BLaER1 (cell line): ENCODE measurements around the gene SETD2.

Experiments used
- H3K27ac ChIP-seq: shearing (Covaris generic); formaldehyde crosslinking; 2 replicates; pipeline ENCODE4 v1.8.1; 2022
- H3K27me3 ChIP-seq: shearing (Covaris generic); formaldehyde crosslinking; 2 replicates; pipeline ENCODE4 v1.8.1; 2022
- H3K36me3 ChIP-seq: shearing (Covaris generic); formaldehyde crosslinking; 2 replicates; pipeline ENCODE4 v1.8.1; 2022
- H3K4me1 ChIP-seq: shearing (Covaris generic); formaldehyde crosslinking; 2 replicates; pipeline ENCODE4 v1.8.1; 2022
- H3K4me2 ChIP-seq: shearing (Covaris generic); formaldehyde crosslinking; 2 replicates; pipeline ENCODE4 v1.8.1; 2022
- H3K4me3 ChIP-seq: shearing (Covaris generic); formaldehyde crosslinking; 2 replicates; pipeline ENCODE4 v1.8.1; 2022
- H3K9ac ChIP-seq: shearing (Covaris generic); formaldehyde crosslinking; 2 replicates; pipeline ENCODE4 v1.8.1; 2022
- H3K9me3 ChIP-seq: shearing (Covaris generic); formaldehyde crosslinking; 2 replicates; pipeline ENCODE4 v1.8.1; 2022
- H4K20me1 ChIP-seq: shearing (Covaris generic); formaldehyde crosslinking; 2 replicates; pipeline ENCODE4 v1.8.1; 2022
- Cebpa-rat ChIP-seq: shearing (Covaris generic); IDR thresholded peaks from 2 replicates; pipeline ENCODE4 v1.8.1; 2022

Gene SETD2

DNA sequence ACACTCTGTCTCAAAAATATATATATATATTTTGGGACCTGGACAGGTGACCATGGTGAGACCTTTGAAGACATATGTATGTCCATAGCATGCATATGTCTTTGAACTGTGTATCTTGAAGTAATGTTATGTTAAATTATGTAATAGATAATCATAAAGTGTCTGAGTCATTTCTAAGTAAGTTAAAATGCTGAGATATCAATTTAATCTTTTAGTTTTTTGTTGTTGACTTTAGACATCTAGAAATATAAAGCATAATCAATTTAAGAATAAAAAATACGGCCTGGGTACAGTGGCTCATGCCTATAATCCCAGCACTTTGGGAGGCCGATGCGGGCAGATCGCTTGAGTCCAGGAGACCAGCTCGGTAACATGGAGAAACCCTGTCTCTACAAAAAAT, 12.7 kb upstream of the SETD2 start:
- no peak for TF ChIP-seq Cebpa-rat
- Histone ChIP-seq H4K20me1 (no peaks in the 10 kb centered on the region), H3K4me3 (no peak overlapping the region), H3K27me3 (no peaks in the 10 kb centered on the region), H3K4me2 (no peak overlapping the region), H3K36me3 (peaks cover 43% of the 10 kb centered on the region), H3K9me3 (no peaks in the 10 kb centered on the region), H3K27ac (no peak overlapping the region), H3K9ac (no peak overlapping the region), H3K4me1 (peaks cover 9% of the 10 kb centered on the region; the same call in 1 of the 2 replicates)

DNA sequence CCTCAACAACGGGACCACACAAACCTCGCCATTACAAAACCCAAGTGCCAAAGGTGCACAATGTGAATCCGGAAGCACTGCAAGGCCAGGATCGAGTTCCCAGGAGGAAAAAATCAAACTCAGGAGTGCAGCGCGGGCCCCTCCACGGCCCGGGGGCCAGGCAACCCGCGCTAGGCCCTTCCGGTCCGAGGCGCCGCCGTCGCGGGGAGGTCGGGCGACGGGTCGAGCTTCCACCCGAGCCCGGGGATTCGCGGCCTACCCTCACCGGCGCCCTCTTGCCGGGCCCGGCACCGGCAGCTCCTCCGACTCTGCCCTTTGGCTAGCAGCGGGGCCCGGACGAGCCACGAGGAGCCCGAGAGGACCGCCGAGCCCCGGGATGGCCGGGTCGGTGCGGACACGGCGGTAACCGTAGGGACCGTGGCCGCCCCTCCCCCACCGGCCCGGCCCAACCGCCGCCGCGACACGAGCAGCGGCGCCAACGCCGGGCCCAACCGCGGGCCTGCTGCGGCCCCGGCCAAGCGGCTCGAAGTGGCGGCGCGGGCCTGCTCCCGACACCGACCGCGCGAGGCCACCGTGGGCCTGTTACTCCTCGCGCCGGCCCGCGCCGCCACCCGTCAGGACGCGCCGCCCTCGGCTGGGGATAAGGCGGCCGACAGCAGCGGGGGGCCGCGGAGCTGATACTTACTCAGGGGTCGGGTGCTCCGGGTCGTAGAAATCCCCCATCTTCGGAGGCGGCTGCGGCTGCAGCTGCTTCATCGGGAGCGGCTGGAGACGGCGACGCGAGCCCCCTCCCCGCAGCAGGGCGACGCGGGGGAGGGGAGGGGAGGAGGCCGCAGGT, 525 bp downstream of the SETD2 start:
- peaks cover 22% of the 10 kb centered on the region; the same call in 1 of the 2 replicates for H3K36me3 ChIP-seq
- H4K20me1 ChIP-seq, result peaks cover 62% of the 10 kb centered on the region
- H3K27ac ChIP-seq, result peak overlapping the region; percentile 99
- H3K4me1 ChIP-seq, result peaks cover 56% of the 10 kb centered on the region
- H3K4me3 ChIP-seq, result peak overlapping the region; percentile 95
- H3K27me3 ChIP-seq, result no peaks in the 10 kb centered on the region
- H3K9me3 ChIP-seq, result no peaks in the 10 kb centered on the region
- H3K4me2 ChIP-seq, result peak overlapping the region; percentile 80
- no peak for TF ChIP-seq Cebpa-rat
- H3K9ac ChIP-seq, result peak overlapping the region; percentile 99

DNA sequence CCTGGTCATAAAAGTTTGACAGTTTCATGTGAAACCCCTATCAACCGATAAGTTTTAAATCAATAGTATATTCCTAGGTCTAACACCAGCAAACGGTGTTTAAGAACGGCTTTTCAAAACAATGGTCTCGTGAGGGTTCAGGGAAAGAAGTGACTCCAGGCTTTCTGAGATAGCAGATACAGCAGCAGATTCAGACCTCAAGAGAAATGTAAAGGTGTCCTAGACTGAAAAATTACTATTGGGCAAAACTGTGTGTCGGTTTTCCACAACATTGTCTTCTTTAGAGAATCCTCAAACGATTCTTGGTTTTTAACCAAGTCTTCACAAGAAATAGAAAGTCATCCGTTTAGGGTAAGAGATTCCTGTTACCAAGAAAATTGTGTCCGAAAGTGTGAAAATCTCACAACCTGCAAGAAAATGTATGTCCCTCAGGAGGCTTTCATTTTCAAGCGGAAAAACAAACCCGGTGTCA, 1.2 kb downstream of the SETD2 start:
- H4K20me1 ChIP-seq, result peaks cover 69% of the 10 kb centered on the region
- peaks cover 22% of the 10 kb centered on the region; the same call in 1 of the 2 replicates for H3K36me3 ChIP-seq
- H3K9ac ChIP-seq, result peak overlapping the region; percentile 99
- no peak for TF ChIP-seq Cebpa-rat
- no peaks in the 10 kb centered on the region for H3K27me3 ChIP-seq
- H3K4me3 ChIP-seq, result peak overlapping the region; percentile 95
- H3K27ac ChIP-seq, result peak overlapping the region; percentile 99
- peaks cover 56% of the 10 kb centered on the region for H3K4me1 ChIP-seq
- H3K9me3 ChIP-seq, result no peaks in the 10 kb centered on the region
- peak overlapping the region; percentile 80 for H3K4me2 ChIP-seq

DNA sequence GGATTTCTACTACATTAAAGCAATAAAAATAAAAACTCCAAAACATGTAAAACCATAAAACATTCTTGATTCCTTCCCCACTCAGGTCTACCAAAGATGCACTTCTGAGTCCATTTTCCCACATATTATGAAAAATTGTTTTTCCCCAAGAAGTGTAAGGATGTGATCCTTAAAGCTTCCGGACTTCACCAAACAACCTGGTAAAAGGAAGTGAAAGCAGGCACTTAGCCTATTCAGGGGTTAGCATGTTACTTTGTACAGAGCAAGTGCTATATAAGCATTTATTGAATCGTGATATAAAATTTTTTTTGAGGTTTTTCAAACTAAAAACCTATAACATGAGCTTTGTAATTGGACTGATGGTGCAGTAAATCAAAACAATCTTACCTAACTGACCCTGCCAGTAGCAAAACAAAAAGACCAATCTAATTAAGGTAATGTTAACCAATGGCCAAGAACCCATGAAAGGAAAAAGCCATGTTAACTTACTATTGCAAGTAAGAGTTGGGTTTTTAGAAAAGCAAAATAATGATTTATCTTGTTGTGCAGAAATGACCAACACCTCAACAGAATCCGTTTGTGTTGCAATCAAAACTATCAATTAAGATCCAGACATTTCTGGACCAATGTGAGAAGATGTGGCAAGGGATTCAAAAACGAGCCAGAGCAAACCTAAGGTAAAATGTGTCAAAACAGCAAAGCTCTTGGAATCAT, 1.8 kb downstream of the SETD2 start:
- Histone ChIP-seq H3K4me1 (peaks cover 56% of the 10 kb centered on the region), H3K4me3 (peak overlapping the region; percentile 95), H3K27me3 (no peaks in the 10 kb centered on the region), H3K4me2 (peak overlapping the region; percentile 80), H3K36me3 (peaks cover 25% of the 10 kb centered on the region; the same call in 1 of the 2 replicates), H3K9ac (peak overlapping the region; percentile 99), H3K9me3 (no peaks in the 10 kb centered on the region), H3K27ac (no peak overlapping the region), H4K20me1 (peaks cover 75% of the 10 kb centered on the region)
- no peak for TF ChIP-seq Cebpa-rat

DNA sequence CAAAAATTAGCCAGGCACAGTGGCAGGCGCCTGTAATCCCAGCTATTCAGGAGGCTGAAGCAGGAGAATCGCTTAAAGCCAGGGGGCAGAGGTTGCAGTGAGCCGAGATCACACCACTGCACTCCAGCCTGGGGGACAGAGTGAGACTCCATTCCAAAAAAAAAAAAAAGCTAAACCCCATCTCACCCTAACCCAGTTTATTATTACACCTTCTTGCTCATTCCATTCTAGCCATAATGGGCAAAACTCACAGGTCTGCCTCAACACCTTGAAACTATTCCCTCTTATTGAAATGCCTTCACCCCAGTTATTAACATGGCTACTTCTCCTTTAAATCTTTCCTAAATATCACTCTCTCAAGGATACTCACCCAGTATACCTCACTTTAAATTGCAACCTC, 4.1 kb downstream of the SETD2 start:
- peaks cover 90% of the 10 kb centered on the region for H4K20me1 ChIP-seq
- no peak for TF ChIP-seq Cebpa-rat
- H3K4me1 ChIP-seq, result peaks cover 38% of the 10 kb centered on the region
- peaks cover 4% of the 10 kb centered on the region; the same call in 1 of the 2 replicates for H3K9me3 ChIP-seq
- no peak overlapping the region for H3K27ac ChIP-seq
- H3K27me3 ChIP-seq, result no peaks in the 10 kb centered on the region
- peak overlapping the region; percentile 1; the same call in 1 of the 2 replicates for H3K4me2 ChIP-seq
- no peak overlapping the region for H3K9ac ChIP-seq
- H3K36me3 ChIP-seq, result peaks cover 34% of the 10 kb centered on the region; the same call in 1 of the 2 replicates
- H3K4me3 ChIP-seq, result no peak overlapping the region

DNA sequence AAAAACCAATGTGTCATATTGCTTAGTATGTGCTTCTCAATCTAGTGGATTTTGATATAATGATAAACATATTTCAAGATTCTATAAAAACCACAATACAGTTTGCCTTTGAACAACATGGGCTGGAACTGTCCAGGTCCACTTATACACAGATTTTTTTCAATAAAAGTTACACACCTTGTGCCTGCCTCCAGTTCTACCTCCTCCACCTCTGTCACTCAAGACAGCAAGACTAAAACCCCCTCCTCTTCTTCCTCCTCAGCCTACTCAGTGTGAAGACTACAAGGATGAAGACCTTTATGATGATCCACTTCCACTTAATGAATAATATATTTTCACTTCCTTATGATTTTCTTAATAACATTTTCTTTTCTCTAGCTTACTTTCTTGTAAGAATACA, 5.7 kb downstream of the SETD2 start:
- no peak overlapping the region for H3K4me3 ChIP-seq
- peaks cover 8% of the 10 kb centered on the region for H3K9me3 ChIP-seq
- peaks cover 46% of the 10 kb centered on the region for H3K36me3 ChIP-seq
- peaks cover 100% of the 10 kb centered on the region for H4K20me1 ChIP-seq
- no peak overlapping the region for H3K9ac ChIP-seq
- no peaks in the 10 kb centered on the region for H3K27me3 ChIP-seq
- no peak for TF ChIP-seq Cebpa-rat
- H3K27ac ChIP-seq, result no peak overlapping the region
- no peak overlapping the region for H3K4me2 ChIP-seq
- peaks cover 38% of the 10 kb centered on the region for H3K4me1 ChIP-seq

DNA sequence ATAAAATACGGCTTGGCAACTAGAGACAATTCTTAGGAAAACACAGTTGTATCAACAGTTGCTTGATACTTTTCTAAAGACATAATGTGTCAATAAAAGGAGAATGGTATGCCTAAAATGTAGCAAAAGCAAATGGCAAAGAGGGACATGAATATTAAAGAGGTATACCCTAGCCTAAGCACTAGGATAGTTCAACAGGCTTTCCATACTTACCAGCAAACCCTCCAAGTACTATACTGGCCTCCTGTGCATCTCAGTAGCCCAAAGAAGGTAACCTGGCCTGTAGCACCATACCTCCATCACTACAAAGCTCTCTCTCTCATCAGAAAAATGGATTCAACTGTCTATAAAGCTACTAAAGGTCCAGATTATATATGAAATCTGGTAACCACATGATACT, 7.5 kb downstream of the SETD2 start:
- Histone ChIP-seq H3K27ac (no peak overlapping the region), H3K27me3 (no peaks in the 10 kb centered on the region), H3K9me3 (peaks cover 21% of the 10 kb centered on the region), H3K9ac (no peak overlapping the region), H3K4me3 (no peak overlapping the region), H3K4me1 (peaks cover 26% of the 10 kb centered on the region), H3K4me2 (no peak overlapping the region), H4K20me1 (peaks cover 100% of the 10 kb centered on the region), H3K36me3 (peaks cover 48% of the 10 kb centered on the region)
- TF ChIP-seq Cebpa-rat, result no peak

DNA sequence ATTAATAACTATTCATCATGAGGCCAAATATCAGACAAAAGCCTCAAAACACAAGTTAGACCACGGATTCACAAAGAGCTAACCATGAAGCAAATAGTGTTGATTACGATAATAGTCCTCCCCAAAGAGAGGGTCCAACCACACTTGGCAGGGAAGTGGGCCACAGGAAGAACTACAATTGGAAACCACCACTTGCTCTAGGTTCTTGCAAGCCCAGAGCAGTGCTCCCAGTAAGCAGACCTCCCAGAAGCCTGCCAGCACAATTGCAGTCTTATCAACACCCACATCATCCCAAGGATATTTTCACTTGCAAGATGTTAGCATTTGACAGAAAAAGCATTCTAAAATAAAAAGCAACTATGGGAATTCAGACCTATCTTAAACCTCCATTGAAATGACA, 11.3 kb downstream of the SETD2 start:
- Histone ChIP-seq H3K27ac (no peak overlapping the region), H3K4me2 (no peak overlapping the region), H3K9ac (no peak overlapping the region)

DNA sequence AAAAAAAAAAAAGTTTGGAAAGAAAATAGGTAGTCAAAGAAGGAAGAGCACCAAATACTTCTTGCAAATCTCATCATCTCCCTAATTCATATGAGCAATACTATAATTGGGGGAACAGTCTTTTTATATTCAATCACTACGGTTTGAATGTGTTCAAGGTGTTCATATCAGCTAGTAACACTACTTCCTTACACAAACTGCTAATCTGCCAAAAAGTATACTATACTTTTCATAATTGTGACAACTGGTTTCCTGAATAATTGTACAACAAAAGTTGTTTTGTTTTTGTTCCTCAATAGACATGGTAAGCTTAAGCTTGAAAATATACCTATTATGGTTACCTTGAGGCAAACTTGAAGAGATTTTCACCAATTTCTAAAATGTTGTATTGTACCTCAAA, 12.1 kb downstream of the SETD2 start:
- no peak for TF ChIP-seq Cebpa-rat
- peaks cover 100% of the 10 kb centered on the region for H4K20me1 ChIP-seq
- H3K4me2 ChIP-seq, result no peak overlapping the region
- peaks cover 9% of the 10 kb centered on the region; the same call in 1 of the 2 replicates for H3K4me1 ChIP-seq
- no peak overlapping the region for H3K27ac ChIP-seq
- peaks cover 22% of the 10 kb centered on the region for H3K9me3 ChIP-seq
- peaks cover 27% of the 10 kb centered on the region for H3K36me3 ChIP-seq
- H3K27me3 ChIP-seq, result no peaks in the 10 kb centered on the region
- no peak overlapping the region for H3K4me3 ChIP-seq
- no peak overlapping the region for H3K9ac ChIP-seq

More for the DNA sequence above, 11.3 kb downstream of the SETD2 start:
- Histone ChIP-seq H3K36me3 (peaks cover 32% of the 10 kb centered on the region), H3K4me1 (peaks cover 9% of the 10 kb centered on the region; the same call in 1 of the 2 replicates), H3K27me3 (no peaks in the 10 kb centered on the region), H3K9me3 (peaks cover 22% of the 10 kb centered on the region), H4K20me1 (peaks cover 100% of the 10 kb centered on the region), H3K4me3 (no peak overlapping the region)
- no peak for TF ChIP-seq Cebpa-rat
